Astrocyte (in vitro differentiated cells and primary cell): ENCODE measurements around the gene PRM3. TPM values are rescaled to one million over a fixed set of nuclear protein-coding genes. Genes with fewer than 3 reads are reported as not detected.

ENCODE experiments used
- DNase-seq: peaks from one replicate; pipeline ENCODE4 v3.0.0-alpha.2; 2010; ENCODE audit warnings: low read depth
- FAIRE-seq: peaks from 2 replicates; lab custom pipeline; 2011; peaks lifted over from hg19 to GRCh38; lab: Jason Lieb, UNC
- H2AFZ ChIP-seq: 2 replicates; pipeline ENCODE4 v1.6.0; 2012; ENCODE audit warnings: low read depth, low read length, inconsistent platforms
- H3K27ac ChIP-seq: 2 replicates; pipeline ENCODE4 v1.5.1; 2011; ENCODE audit warnings: low read depth, low read length, inconsistent platforms
- H3K27me3 ChIP-seq: 2 replicates; pipeline ENCODE4 v1.6.0; 2011; ENCODE audit warnings: low read length, inconsistent platforms; ENCODE audit not compliant: insufficient read depth
- H3K36me3 ChIP-seq: 2 replicates; pipeline ENCODE4 v1.5.1; 2011; ENCODE audit warnings: low read length, inconsistent platforms; ENCODE audit not compliant: insufficient read depth
- H3K4me1 ChIP-seq: 2 replicates; pipeline ENCODE4 v1.5.1; 2011; ENCODE audit warnings: low read length, inconsistent platforms; ENCODE audit not compliant: insufficient read depth
- H3K4me2 ChIP-seq: 2 replicates; pipeline ENCODE4 v1.6.0; 2012; ENCODE audit warnings: low read length, inconsistent platforms
- H3K4me3 ChIP-seq: 2 replicates; pipeline ENCODE4 v1.5.1; 2011; ENCODE audit warnings: low read depth, mild to moderate bottlenecking, low read length, inconsistent platforms; ENCODE audit not compliant: insufficient read depth
- H3K79me2 ChIP-seq: 2 replicates; pipeline ENCODE4 v1.6.0; 2012; ENCODE audit warnings: mild to moderate bottlenecking, low read length, inconsistent platforms; ENCODE audit not compliant: insufficient read depth
- H3K9ac ChIP-seq: 2 replicates; pipeline ENCODE4 v1.6.0; 2012; ENCODE audit warnings: mild to moderate bottlenecking, low read length, inconsistent platforms
- H3K9me3 ChIP-seq: 2 replicates; pipeline ENCODE4 v1.5.1; 2012; ENCODE audit warnings: low read depth, mild to moderate bottlenecking, low read length, inconsistent platforms; ENCODE audit not compliant: insufficient read depth
- H4K20me1 ChIP-seq: 2 replicates; pipeline ENCODE4 v1.6.0; 2012; ENCODE audit warnings: low read length, inconsistent platforms; ENCODE audit not compliant: insufficient read depth
- H3K27ac Mint-ChIP-seq: one replicate; pipeline ENCODE4 v1.8.0; 2021; ENCODE audit warnings: mild to moderate bottlenecking, mixed read lengths; ENCODE audit not compliant: unreplicated experiment
- H3K27me3 Mint-ChIP-seq: one replicate; pipeline ENCODE4 v1.8.0; 2021; ENCODE audit warnings: low read depth, mixed read lengths; ENCODE audit not compliant: unreplicated experiment
- H3K36me3 Mint-ChIP-seq: one replicate; pipeline ENCODE4 v1.8.0; 2021; ENCODE audit warnings: low read depth, mixed read lengths; ENCODE audit not compliant: unreplicated experiment
- H3K4me1 Mint-ChIP-seq: one replicate; pipeline ENCODE4 v1.8.0; 2021; ENCODE audit warnings: low read depth, mixed read lengths; ENCODE audit not compliant: unreplicated experiment
- H3K4me3 Mint-ChIP-seq: one replicate; pipeline ENCODE4 v1.8.0; 2021; ENCODE audit warnings: mild to moderate bottlenecking, moderate library complexity, mixed read lengths; ENCODE audit not compliant: unreplicated experiment
- H3K9me3 Mint-ChIP-seq: one replicate; pipeline ENCODE4 v1.8.0; 2021; ENCODE audit warnings: mild to moderate bottlenecking, mixed read lengths; ENCODE audit not compliant: unreplicated experiment
- EZH2 ChIP-seq: IDR thresholded peaks from 2 replicates; pipeline ENCODE4 v1.6.1; 2012; ENCODE audit warnings: mild to moderate bottlenecking, low read length, inconsistent platforms; ENCODE audit not compliant: insufficient read depth
- total RNA-seq: library from RNA; stranded (reverse); gene quantifications from 2 replicates; pipeline ENCODE4 v1.2.1, GENCODE V29; 2021
- TF ChIP-seq, protein P1 (sequence below): IDR thresholded peaks from 2 replicates; pipeline ENCODE4 v1.5.1; 2011; ENCODE audit warnings: low read depth, mild to moderate bottlenecking, inconsistent platforms, low read length, moderate library complexity; ENCODE audit not compliant: insufficient read depth

PRM3 gene
- total RNA-seq, 1 donor from 2014 or later = not detected

- no peak for DNase-seq
- Mint-ChIP-seq H3K27me3 (peaks cover 5% of the 10 kb centered on the region), H3K36me3 (no peaks in the 10 kb centered on the region), H3K4me3 (no peak overlapping the region), H3K4me1 (peaks cover 23% of the 10 kb centered on the region), H3K9me3 (no peaks in the 10 kb centered on the region), H3K27ac (no peak overlapping the region)
- no peaks in the 10 kb centered on the region for H3K36me3 ChIP-seq
- H3K27me3 ChIP-seq = no peaks in the 10 kb centered on the region
- H3K4me2 ChIP-seq = no peak overlapping the region
- no peak overlapping the region for H3K9ac ChIP-seq
- no peak overlapping the region for H3K4me3 ChIP-seq
- FAIRE-seq = no peak
- TF ChIP-seq, protein P1, sequence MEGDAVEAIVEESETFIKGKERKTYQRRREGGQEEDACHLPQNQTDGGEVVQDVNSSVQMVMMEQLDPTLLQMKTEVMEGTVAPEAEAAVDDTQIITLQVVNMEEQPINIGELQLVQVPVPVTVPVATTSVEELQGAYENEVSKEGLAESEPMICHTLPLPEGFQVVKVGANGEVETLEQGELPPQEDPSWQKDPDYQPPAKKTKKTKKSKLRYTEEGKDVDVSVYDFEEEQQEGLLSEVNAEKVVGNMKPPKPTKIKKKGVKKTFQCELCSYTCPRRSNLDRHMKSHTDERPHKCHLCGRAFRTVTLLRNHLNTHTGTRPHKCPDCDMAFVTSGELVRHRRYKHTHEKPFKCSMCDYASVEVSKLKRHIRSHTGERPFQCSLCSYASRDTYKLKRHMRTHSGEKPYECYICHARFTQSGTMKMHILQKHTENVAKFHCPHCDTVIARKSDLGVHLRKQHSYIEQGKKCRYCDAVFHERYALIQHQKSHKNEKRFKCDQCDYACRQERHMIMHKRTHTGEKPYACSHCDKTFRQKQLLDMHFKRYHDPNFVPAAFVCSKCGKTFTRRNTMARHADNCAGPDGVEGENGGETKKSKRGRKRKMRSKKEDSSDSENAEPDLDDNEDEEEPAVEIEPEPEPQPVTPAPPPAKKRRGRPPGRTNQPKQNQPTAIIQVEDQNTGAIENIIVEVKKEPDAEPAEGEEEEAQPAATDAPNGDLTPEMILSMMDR = no peak
- no peak for TF ChIP-seq EZH2
- no peaks in the 10 kb centered on the region for H3K79me2 ChIP-seq
- no peaks in the 10 kb centered on the region for H4K20me1 ChIP-seq
- H3K4me1 ChIP-seq = peaks cover 17% of the 10 kb centered on the region
- H3K27ac ChIP-seq = no peak overlapping the region
- no peaks in the 10 kb centered on the region for H3K9me3 ChIP-seq
- no peak overlapping the region for H2AFZ ChIP-seq
Measured at GRCh38 chr16:11320170-11320569, 46.7 kb upstream of the PRM3 start.

DNA sequence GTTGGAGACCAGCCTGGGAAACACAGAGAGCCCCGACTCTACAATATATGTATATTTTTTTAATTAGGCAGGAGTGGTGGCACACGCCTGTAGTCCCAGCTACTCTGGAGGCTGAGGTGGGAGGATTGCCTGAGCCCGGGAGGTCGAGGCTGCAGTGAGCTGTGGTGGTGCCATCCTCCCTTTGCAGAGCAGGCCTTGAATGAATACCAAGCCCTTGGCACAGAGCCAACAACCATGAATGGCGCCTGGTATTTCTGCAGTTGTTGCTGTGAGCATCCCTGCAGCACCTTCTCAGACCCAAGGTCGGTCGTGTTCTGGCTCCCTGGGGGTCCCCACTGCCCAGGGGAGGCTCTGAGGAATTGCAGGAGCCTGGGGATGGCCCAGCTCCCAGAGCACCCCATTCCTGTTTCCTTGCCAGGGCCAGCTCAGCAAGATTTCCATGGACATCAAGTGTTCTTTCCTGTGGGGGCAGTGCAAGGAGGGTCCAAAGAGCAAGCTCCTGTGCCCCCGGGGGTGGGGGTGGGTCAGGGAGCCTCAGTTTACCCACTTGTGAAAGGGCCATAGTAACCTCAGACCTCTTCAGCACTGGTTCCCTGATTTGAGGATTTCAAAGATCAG, 46.2 kb upstream of the PRM3 start:
- Histone ChIP-seq H3K4me2 (no peak overlapping the region), H3K9me3 (no peaks in the 10 kb centered on the region), H3K9ac (no peak overlapping the region), H3K27ac (no peak overlapping the region), H3K36me3 (no peaks in the 10 kb centered on the region), H3K27me3 (no peaks in the 10 kb centered on the region), H3K4me3 (no peak overlapping the region), H3K79me2 (no peaks in the 10 kb centered on the region), H4K20me1 (no peaks in the 10 kb centered on the region), H3K4me1 (peaks cover 21% of the 10 kb centered on the region), H2AFZ (no peak overlapping the region)
- no peak for DNase-seq
- H3K9me3 Mint-ChIP-seq = no peaks in the 10 kb centered on the region
- TF ChIP-seq, protein P1 = no peak
- no peak for TF ChIP-seq EZH2
- no peak overlapping the region for H3K4me3 Mint-ChIP-seq
- H3K27ac Mint-ChIP-seq = no peak overlapping the region
- no peaks in the 10 kb centered on the region for H3K36me3 Mint-ChIP-seq
- H3K4me1 Mint-ChIP-seq = peaks cover 26% of the 10 kb centered on the region
- H3K27me3 Mint-ChIP-seq = peaks cover under 1% of the 10 kb centered on the region
- FAIRE-seq = no peak

GRCh38 chr16:11318817-11319216, 45.4 kb upstream of the PRM3 start:
- no peak overlapping the region for H2AFZ ChIP-seq
- H3K27me3 Mint-ChIP-seq = no peaks in the 10 kb centered on the region
- H3K4me3 Mint-ChIP-seq = no peak overlapping the region

More at GRCh38 chr16:11318817-11319216, 45.4 kb upstream of the PRM3 start:
- no peaks in the 10 kb centered on the region for H3K9me3 ChIP-seq
- H3K4me2 ChIP-seq = no peak overlapping the region
- no peak overlapping the region for H3K27ac ChIP-seq
- no peaks in the 10 kb centered on the region for H3K79me2 ChIP-seq
- peaks cover 33% of the 10 kb centered on the region for H3K4me1 Mint-ChIP-seq
- H3K4me1 ChIP-seq = peaks cover 29% of the 10 kb centered on the region
- H4K20me1 ChIP-seq = no peaks in the 10 kb centered on the region
- H3K9me3 Mint-ChIP-seq = no peaks in the 10 kb centered on the region
- DNase-seq = no peak
- no peak for FAIRE-seq
- no peak for TF ChIP-seq EZH2
- TF ChIP-seq, protein P1 = no peak
- H3K9ac ChIP-seq = no peak overlapping the region
- H3K27ac Mint-ChIP-seq = no peak overlapping the region
- no peaks in the 10 kb centered on the region for H3K36me3 ChIP-seq
- H3K4me3 ChIP-seq = no peak overlapping the region
- no peaks in the 10 kb centered on the region for H3K27me3 ChIP-seq
- H3K36me3 Mint-ChIP-seq = no peaks in the 10 kb centered on the region
